ENCODE data around the gene KIAA0930.
"Not testable (repeated sequence)": the region's sequence is repeated elsewhere in the genome, so short reads cannot be mapped to it uniquely, and the experiment has no call there.

Gene KIAA0930

GRCh38 chr22:45263463-45264269 lies 23.0 kb upstream of the KIAA0930 start:
- no peak for DNase-seq (ENCODE audit: low read depth in 2 of 2, low spot score in 1 of 2)

DNA sequence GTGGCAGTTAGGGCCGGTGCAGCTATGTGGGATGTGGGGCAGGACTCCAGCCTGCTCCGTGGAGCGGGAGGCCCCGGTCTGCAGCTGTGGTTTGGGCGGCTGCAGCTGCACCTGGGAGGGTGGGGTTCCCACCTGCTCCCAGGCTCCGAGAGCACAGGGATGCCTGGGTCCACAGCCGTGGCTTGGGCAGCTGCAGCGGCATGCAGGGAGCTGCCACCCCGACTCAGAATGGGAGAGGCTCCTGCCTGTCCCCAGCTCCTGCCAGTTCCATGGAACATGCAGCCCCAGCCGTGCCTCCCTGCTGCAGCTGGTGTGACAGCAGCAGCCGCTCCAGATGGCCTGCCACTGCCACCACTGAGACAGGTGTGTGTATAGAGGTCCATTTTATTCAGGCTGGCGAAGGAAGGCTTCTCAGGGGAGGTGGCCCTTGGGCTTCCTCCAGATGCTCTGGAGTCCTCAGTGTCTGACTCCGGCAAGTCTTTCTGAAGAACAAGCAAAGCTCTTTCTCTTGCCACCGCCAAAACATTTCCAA lies 22.3 kb upstream of the KIAA0930 start:
- DNase-seq (ENCODE audit: low read depth in 2 of 2, low spot score in 1 of 2): no peak

DNA sequence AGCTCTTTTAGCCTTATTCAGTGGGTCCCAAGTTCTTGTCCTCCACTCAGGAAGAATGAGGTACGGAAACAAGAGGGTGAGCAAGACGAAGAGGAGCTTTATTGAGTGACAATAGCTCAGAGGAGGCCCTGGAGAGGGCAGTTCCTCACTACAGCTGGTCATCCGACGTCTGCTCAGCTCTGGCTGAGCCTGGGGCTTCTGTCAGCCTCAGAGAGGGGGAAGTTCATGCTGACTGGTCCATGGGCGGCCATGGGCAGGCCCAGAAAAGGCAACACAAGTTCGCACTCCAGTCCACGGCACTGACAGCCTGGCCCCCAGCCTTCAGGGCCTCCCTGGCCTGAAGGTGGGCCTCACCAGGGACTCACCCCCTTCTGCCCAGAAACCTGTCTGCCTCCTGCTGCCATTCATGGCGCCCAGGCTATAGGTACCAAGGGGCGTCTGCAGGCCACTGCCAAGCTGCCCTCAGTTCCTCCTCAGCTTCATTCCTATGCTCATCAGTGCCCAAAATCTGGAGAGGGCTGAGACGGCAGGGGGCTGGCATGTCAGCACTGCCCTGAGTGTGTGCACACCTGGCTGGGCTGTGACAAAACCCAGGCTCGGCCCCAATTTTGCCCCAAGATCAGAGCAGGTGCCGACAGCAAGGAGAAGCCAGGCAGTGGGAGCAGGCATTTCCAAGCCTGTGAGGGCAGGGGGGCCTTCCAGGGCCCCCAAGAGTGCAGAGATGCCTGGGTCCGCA lies 21.7 kb upstream of the KIAA0930 start:
- no peak for DNase-seq (ENCODE audit: low read depth in 2 of 2, low spot score in 1 of 2)

DNA sequence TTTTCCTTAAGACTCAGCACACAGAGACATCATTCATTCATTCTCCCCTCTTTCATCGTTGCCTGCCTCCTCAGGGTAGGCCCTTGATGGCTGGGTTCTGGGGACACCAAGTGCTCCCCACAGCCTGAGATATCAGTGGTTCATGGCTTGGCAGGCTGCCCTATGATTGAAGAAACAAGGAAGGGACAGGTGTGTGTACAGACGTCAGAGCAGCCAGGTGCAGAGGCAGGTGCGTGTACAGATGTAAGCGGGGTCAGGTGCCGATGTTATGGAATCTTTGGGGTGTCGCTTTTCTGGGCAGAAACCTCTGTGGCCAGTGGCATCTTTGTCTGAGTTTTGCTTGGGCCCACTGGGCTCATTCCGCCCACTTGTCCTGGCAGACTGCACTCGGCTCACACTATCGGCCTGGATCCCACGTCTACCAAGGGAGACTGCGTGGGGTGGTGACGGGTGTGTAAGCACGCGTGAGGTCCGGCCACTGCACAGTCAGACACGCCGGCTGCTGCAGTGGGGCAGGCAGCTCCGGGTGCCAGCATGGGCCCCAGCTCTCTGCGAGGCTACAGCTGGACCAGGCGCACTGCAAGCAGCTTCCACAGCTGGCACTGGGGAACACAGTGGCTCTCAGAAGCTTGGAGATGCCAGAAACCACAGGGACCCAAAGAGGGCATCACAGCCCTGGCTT lies 20.9 kb upstream of the KIAA0930 start:
- DNase-seq (ENCODE audit: low read depth in 2 of 2, low spot score in 1 of 2): no peak

GRCh38 chr22:45260395-45260759 lies 19.7 kb upstream of the KIAA0930 start:
- not testable (repeated sequence) for DNase-seq (ENCODE audit: low read depth in 2 of 2, low spot score in 1 of 2)

DNA sequence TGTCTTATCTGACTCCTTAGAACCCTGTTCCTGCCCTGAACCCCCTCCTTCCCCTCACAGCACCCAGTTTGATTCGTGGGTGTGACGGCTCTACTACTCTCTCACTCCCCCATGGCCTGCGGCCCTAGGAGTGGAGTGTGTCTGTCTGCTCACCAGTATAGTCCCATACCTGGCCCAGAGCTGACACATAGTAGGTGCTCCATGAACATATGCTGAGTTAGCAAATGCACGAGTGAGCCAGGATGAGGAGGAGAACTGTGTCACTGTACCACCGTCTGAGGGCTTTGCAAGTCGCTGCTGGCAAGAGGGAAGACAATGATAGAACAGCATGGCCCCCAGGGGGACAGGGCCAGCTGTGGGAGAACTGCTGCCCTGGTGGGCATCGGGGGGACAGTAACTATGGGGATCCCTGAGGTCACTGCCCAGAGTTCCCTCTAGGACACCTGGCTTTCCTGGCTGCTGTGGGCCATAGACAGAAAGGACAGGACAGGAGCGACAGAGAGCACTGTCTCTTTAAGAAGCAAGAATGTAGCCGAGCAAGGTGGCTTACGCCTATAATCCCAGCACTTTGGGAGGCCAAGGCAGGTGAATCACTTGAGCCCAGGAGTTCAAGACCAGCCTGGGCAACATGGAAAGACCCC lies 19.2 kb upstream of the KIAA0930 start:
- DNase-seq (ENCODE audit: low read depth in 2 of 2, low spot score in 1 of 2): no peak

DNA sequence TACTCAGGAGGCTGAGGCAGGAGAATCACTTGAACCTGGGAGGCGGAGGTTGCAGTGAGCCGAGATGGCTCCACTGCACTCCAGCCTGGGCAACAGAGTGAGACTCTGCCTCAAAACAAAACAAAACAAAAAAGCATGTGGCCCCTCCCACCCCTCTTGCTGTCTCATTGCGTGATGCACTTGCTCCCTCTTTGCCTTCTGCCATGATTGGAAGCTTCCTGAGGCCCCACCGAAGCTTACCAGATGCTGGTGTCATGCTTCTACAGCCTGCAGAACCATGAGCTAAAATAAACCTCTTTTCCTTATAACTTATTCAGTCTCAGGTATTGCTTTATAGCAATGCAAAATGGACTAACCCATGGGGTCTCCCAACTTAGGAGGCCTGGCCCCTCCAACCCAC lies 17.2 kb upstream of the KIAA0930 start:
- DNase-seq (ENCODE audit: low read depth in 2 of 2, low spot score in 1 of 2): not testable (repeated sequence)

- no peak for DNase-seq (ENCODE audit: low read depth in 2 of 2, low spot score in 1 of 2)
Measured at GRCh38 chr22:45254789-45255278, 14.1 kb upstream of the KIAA0930 start.

GRCh38 chr22:45254388-45254787 lies 13.7 kb upstream of the KIAA0930 start:
- DNase-seq (ENCODE audit: low read depth in 2 of 2, low spot score in 1 of 2): no peak

DNA sequence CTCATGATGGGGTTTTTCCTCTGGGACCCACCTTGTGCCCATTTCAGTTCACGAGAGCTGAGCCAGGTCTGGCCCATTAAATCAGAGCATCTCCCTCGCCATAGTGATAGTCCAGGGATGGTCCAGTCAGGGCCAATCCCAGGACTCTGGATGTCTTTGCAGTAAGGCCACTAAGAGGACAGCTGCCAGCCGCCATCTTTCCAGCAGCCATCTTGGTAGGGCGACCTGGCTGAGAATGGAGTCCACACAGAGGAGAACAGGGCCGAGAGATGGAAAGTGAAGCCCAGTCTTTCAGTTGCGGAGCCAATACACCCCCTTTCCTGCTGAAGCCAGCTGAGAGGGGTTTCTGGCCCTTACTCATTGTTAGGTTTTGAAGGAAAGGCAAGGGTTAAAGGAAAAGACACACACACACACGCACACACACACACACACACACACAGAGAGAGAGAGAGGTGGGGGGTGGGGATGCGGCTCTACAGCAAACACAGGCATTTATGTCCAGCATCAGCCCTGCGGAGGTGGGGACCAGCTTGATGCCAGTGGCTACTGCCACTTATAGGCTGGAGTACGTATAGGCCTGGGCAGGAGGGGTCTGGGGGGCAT lies 12.4 kb upstream of the KIAA0930 start:
- no peak for DNase-seq (ENCODE audit: low read depth in 2 of 2, low spot score in 1 of 2)

- DNase-seq (ENCODE audit: low read depth in 2 of 2, low spot score in 1 of 2): no peak
Measured at GRCh38 chr22:45251825-45252224, 11.1 kb upstream of the KIAA0930 start.

GRCh38 chr22:45248832-45249561 lies 8.3 kb upstream of the KIAA0930 start:
- no peak for DNase-seq (ENCODE audit: low read depth in 2 of 2, low spot score in 1 of 2)

DNA sequence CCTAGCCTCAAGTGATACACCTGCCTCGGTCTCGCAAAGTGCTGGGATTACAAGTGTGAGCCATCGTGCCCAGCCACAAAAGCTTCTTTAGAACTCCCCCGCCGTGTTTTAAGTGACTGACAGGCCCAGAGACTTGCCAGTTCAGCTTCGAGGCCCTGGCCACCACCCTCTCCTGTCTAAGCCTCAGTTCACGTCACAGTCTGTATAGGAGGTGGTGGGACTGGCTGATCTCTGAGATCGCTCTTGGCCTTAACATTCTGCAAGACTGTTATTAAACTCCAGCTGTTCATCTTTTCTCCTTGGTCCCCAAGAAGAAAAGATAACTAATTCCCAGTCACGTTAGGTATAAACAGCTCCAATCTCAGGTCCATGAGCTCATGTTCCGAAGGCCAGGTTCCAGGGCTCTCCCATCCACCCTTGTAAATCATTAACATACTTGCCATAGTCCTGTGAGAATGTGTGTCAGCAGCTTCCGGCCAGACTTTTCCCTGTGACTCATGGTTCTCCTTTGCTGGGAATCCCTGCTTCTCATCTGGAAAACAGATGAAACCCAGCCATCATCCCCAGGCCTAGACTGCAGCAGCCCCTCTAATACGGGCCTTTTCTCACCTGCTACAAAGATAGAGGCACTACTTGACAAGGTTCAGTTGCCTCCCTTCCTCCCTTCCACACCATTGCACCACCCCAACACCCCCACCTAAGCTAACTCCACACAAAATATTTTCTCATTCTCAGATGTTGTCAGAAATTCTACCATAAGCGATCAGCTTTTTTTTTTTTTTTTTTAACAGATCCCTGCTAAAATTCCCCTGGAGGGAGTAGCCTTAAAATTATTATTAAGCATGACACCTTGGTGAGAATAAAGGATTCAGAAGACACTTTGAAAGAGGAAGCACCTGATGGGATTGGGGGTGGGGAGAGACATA lies 5.6 kb upstream of the KIAA0930 start:
- DNase-seq (ENCODE audit: low read depth in 2 of 2, low spot score in 1 of 2): no peak

DNA sequence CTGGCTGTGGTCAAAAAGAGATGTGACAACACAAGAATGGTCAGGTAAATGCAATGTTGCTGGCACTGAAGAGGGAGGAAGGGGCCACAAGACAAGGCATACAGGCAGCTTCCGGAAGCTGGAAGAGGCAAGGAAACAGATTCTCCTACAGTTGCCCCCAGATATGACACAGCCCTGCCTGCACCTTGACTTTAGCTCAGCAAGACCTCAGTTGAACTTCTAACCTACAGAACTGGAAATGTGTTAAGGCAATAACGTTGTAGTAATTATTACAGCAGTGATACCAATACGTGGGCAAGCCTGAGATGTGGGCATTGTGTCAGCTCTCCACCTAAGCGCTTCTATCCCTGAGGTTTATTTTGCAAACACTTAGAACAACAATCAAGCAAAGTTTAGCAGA lies 4.2 kb upstream of the KIAA0930 start:
- no peak for DNase-seq (ENCODE audit: low read depth in 2 of 2, low spot score in 1 of 2)

DNA sequence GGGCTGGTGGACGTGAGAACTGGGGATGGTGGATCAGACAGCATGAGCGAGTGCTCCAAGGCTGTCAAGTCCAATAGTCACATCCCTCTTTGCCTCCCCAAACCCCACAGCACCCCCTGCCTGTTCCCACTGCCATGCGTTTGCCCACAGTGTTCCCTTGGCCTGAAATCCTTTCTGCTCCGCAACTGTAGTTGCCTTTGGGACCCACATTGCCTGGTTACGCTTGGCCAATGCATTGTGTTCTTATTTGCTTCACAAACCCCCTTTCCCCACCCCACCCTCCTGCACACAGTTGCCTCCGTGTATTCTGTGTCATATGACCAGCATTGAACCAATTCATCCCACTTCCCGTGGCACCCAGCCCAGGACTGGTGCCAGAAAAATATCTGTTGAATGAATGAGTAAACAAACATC lies 2.1 kb upstream of the KIAA0930 start:
- no peak for DNase-seq (ENCODE audit: low read depth in 2 of 2, low spot score in 1 of 2)

GRCh38 chr22:45240104-45240809 lies 437 bp downstream of the KIAA0930 start:
- no peak for DNase-seq (ENCODE audit: low read depth in 2 of 2, low spot score in 1 of 2)

DNA sequence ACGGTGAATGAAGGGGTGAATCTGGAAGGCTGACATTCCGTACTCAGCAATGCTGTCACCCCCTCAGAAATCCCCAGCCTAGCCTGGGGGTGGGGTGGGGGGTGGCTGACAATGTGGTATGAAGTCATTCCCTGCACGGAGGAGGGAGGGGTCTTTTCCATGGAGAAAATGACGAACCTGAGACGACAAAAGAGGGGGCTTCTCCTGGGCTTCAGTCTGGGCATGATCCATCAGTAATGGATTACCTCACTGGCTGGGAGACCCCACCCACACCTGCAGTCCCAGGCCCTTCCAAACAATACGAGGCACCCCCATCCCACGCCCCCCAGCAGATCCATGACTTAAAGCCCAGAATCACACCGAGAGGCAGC lies 1.0 kb downstream of the KIAA0930 start:
- DNase-seq (ENCODE audit: low read depth in 2 of 2, low spot score in 1 of 2): no peak

GRCh38 chr22:45238957-45239680 lies 1.6 kb downstream of the KIAA0930 start:
- DNase-seq (ENCODE audit: low read depth in 2 of 2, low spot score in 1 of 2): no peak

All from stimulated activated CD8-positive, alpha-beta memory T cell treated with anti-CD3 and anti-CD28 coated beads, Interleukin-4, amount 100 ng/mL, for 4 hours (primary cell).